ENCODE data around the gene BAAT. TPM values are rescaled to one million over a fixed set of nuclear protein-coding genes. Genes with fewer than 3 reads are reported as not detected.

Gene BAAT
- total RNA-seq, 1 experiment from 2014 or later: 0.08 TPM

DNA sequence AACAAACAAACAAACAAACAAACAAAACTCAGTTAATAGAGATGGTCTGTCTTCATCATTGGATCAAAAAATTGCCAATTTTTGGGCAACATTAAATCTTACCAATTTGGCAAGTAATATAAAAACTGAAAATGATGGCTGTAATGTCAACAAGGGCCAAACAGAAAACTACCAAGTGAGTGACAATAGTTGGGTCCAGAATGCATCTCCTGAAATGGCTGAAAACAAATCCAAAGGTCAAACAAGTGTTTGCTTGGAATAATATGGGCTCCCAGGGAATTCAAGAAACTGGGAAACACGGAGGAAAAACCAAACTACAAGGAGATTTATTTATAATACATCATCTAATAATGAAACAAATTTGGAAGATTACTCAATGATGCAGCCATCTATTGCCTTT, 25.1 kb downstream of the BAAT start:
- POLR2A ChIA-PET: no interaction called here

DNA sequence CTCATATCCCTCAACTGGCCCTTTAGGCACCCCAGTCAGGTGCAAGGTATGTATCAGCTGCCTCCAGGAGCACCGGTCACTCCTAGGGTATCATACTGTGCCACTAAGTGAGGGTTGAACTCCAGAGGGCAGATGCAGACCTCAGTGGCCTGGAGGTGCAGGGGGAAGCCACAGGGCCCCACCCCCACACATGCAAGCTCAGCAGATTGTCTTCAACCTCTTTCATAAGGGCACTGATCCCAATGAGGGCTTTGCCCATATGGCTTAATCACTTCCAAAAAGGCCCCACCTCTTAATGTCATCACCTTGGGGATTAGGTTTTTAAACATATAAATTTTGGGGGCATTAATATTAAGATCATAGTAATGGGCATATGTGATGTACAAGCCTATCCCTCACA, 28.2 kb downstream of the BAAT start:
- no peak overlapping the region for H3K27ac ChIP-seq (ENCODE audit: low read length)
- H3K27me3 ChIP-seq (ENCODE audit: control insufficient read depth, insufficient read depth, low read length): no peaks in the 10 kb centered on the region
- no TSS peak for BruUV-seq (replicated peaks)
- no peak for TF ChIP-seq SIN3A (IDR thresholded peaks at IDR 0.05; ENCODE audit: borderline replicate concordance, insufficient read depth, low read depth, low read length)
- H3K9me3 ChIP-seq (ENCODE audit: control insufficient read depth, insufficient read depth, low read depth, low read length): no peaks in the 10 kb centered on the region
- ChIA-PET CTCF (no interaction called here), POLR2A (no interaction called here)
- ATAC-seq (no peak), DNase-seq (ENCODE audit: low read depth, low spot score) (no peak)
- no peak overlapping the region for H3K4me3 ChIP-seq (ENCODE audit: low read depth in 2 of 2, low read length in 2 of 2)
- H3K36me3 ChIP-seq (ENCODE audit: control insufficient read depth, insufficient read depth, low read length): no peaks in the 10 kb centered on the region
- in situ Hi-C loops (cut with HindIII; ENCODE audit: low pct_unique_long_range_greater_than_20kb, low sequenced_read_pairs) (no loop called here), intact Hi-C loops (cut with micrococcal nuclease; ENCODE audit: unreplicated experiment) (no loop called here)
- no peaks in the 10 kb centered on the region for H3K4me1 ChIP-seq (ENCODE audit: control insufficient read depth, insufficient read depth, low read length)

More for the DNA sequence above, 25.1 kb downstream of the BAAT start:
- no peaks in the 10 kb centered on the region for H3K4me1 ChIP-seq (ENCODE audit: control insufficient read depth, insufficient read depth, low read length)
- TF ChIP-seq SIN3A (IDR thresholded peaks at IDR 0.05; ENCODE audit: borderline replicate concordance, insufficient read depth, low read depth, low read length): no peak
- no peaks in the 10 kb centered on the region for H3K9me3 ChIP-seq (ENCODE audit: control insufficient read depth, insufficient read depth, low read depth, low read length)
- intact Hi-C loops (cut with micrococcal nuclease; ENCODE audit: unreplicated experiment): no loop called here
- no peak for ATAC-seq
- BruUV-seq (replicated peaks): no TSS peak
- DNase-seq (ENCODE audit: low read depth, low spot score): no peak
- H3K4me3 ChIP-seq (ENCODE audit: low read depth in 2 of 2, low read length in 2 of 2): no peak overlapping the region
- H3K36me3 ChIP-seq (ENCODE audit: control insufficient read depth, insufficient read depth, low read length): no peaks in the 10 kb centered on the region
- H3K27ac ChIP-seq (ENCODE audit: low read length): no peak overlapping the region
- in situ Hi-C loops (cut with HindIII; ENCODE audit: low pct_unique_long_range_greater_than_20kb, low sequenced_read_pairs): no loop called here
- CTCF ChIA-PET: no interaction called here
- H3K27me3 ChIP-seq (ENCODE audit: control insufficient read depth, insufficient read depth, low read length): no peaks in the 10 kb centered on the region

DNA sequence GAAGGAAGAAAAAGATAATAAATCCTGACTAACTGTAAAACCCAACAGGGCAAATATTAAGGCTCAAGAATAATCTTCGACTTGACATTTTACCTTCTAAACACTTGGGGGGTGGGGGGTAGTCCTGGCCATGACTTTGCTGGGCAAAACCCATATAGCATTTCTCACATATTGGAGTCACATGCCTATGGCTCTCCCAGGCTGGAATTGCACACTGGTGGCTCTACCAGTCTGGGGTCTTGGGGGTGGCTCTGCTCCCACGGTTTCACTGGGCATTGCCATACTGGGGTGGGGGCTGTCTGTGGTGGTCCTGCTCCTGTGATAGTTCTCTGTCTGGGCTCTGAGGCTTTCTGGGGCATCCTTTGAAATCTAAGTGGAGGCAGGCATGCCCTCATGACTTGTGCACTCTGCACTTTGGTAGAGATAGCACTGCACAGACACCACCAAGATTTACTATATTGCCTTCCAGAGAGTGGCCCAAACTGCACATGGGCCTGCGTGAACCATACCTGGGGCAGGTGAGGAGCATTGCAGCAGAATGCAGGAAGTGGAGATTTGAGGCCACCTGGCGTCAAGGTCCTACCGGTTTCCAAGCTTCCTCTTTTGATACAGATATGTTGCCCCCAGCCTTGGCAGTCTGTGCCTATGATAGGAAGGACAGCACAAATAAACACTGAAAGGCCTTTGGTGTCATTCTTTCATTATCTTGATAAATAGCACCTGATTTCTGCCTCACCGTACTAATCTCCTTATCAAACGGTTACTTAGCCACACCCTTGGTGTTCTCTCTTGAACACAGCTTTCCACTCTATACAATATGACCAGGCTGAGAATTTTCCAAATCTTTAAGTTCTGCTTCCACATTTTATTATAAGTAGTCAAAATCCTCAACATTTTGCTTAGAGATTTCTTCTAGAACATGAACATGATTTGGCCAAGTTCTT, 29.8 kb downstream of the BAAT start:
- CTCF ChIA-PET: no interaction called here
- Histone ChIP-seq H3K36me3 (ENCODE audit: control insufficient read depth, insufficient read depth, low read length) (no peaks in the 10 kb centered on the region), H3K4me3 (ENCODE audit: low read depth in 2 of 2, low read length in 2 of 2) (no peak overlapping the region), H3K4me1 (ENCODE audit: control insufficient read depth, insufficient read depth, low read length) (no peaks in the 10 kb centered on the region), H3K9me3 (ENCODE audit: control insufficient read depth, insufficient read depth, low read depth, low read length) (no peaks in the 10 kb centered on the region), H3K27ac (ENCODE audit: low read length) (no peak overlapping the region), H3K27me3 (ENCODE audit: control insufficient read depth, insufficient read depth, low read length) (no peaks in the 10 kb centered on the region)
- no TSS peak for BruUV-seq (replicated peaks)
- in situ Hi-C loops (cut with HindIII; ENCODE audit: low pct_unique_long_range_greater_than_20kb, low sequenced_read_pairs) (no loop called here), intact Hi-C loops (cut with micrococcal nuclease; ENCODE audit: unreplicated experiment) (no loop called here)
- DNase-seq (ENCODE audit: low read depth, low spot score) (no peak), ATAC-seq (no peak)
- no peak for TF ChIP-seq POLR2AphosphoS5 (IDR thresholded peaks at IDR 0.05; ENCODE audit: low read depth, low read length)
- TF ChIP-seq TCF7L2 (IDR thresholded peaks at IDR 0.05; ENCODE audit: low read depth, low read length): no peak
- TF ChIP-seq, protein P1, sequence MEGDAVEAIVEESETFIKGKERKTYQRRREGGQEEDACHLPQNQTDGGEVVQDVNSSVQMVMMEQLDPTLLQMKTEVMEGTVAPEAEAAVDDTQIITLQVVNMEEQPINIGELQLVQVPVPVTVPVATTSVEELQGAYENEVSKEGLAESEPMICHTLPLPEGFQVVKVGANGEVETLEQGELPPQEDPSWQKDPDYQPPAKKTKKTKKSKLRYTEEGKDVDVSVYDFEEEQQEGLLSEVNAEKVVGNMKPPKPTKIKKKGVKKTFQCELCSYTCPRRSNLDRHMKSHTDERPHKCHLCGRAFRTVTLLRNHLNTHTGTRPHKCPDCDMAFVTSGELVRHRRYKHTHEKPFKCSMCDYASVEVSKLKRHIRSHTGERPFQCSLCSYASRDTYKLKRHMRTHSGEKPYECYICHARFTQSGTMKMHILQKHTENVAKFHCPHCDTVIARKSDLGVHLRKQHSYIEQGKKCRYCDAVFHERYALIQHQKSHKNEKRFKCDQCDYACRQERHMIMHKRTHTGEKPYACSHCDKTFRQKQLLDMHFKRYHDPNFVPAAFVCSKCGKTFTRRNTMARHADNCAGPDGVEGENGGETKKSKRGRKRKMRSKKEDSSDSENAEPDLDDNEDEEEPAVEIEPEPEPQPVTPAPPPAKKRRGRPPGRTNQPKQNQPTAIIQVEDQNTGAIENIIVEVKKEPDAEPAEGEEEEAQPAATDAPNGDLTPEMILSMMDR (IDR thresholded peaks at IDR 0.05): no peak
- TF ChIP-seq, protein P2, sequence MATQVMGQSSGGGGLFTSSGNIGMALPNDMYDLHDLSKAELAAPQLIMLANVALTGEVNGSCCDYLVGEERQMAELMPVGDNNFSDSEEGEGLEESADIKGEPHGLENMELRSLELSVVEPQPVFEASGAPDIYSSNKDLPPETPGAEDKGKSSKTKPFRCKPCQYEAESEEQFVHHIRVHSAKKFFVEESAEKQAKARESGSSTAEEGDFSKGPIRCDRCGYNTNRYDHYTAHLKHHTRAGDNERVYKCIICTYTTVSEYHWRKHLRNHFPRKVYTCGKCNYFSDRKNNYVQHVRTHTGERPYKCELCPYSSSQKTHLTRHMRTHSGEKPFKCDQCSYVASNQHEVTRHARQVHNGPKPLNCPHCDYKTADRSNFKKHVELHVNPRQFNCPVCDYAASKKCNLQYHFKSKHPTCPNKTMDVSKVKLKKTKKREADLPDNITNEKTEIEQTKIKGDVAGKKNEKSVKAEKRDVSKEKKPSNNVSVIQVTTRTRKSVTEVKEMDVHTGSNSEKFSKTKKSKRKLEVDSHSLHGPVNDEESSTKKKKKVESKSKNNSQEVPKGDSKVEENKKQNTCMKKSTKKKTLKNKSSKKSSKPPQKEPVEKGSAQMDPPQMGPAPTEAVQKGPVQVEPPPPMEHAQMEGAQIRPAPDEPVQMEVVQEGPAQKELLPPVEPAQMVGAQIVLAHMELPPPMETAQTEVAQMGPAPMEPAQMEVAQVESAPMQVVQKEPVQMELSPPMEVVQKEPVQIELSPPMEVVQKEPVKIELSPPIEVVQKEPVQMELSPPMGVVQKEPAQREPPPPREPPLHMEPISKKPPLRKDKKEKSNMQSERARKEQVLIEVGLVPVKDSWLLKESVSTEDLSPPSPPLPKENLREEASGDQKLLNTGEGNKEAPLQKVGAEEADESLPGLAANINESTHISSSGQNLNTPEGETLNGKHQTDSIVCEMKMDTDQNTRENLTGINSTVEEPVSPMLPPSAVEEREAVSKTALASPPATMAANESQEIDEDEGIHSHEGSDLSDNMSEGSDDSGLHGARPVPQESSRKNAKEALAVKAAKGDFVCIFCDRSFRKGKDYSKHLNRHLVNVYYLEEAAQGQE (IDR thresholded peaks at IDR 0.05; ENCODE audit: insufficient read depth in 1 of 2, low read depth in 2 of 2, low read length in 1 of 2): no peak
- POLR2A ChIA-PET: no interaction called here
